NCI-H524 (cell line): ENCODE results near the gene PKIB.

Source experiments
- DNase-seq, 2 experiments: peaks; one replicate each; lab custom pipeline; 2025; lab: John Stamatoyannopoulos, UW

PKIB gene

GRCh38 chr6:122710908-122711635 is 100.9 kb downstream of the PKIB start:
- DNase-seq: no peak

- DNase-seq: no peak
These were observed 101.9 kb downstream of the PKIB start for GRCh38 chr6:122712093-122712447.

DNA sequence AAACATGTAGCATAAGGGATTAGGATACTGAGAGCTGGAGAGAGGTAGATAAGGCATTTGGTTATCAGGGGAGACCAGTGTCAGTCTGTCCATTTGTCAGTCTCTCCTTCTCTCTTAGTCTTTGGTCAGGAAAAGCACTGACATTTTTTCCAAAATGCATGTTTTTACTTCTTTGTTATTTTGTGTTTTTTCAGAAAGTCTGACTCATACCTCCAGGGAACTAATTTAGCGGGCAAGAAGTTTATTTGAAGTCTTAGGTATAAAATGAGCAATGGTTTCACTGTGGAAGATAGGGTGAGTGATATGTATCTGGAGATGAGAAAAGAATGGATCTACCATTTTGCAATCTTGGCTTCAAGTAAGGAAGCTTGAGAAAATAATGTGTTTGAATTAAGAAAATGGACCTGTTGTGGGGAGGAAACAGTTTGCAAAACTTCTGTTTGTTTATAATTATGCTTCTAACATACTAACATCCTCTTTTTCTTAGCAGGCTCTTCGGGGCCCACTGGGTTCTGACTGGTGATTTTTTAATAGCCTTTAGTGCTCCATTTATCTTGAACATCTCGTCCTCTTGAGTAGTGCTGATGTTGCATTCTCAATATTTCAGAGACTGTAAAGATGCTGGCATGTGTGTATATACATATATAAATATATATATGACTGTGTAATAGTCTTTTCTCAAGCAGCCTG is 102.4 kb downstream of the PKIB start:
- no peak for DNase-seq

DNA sequence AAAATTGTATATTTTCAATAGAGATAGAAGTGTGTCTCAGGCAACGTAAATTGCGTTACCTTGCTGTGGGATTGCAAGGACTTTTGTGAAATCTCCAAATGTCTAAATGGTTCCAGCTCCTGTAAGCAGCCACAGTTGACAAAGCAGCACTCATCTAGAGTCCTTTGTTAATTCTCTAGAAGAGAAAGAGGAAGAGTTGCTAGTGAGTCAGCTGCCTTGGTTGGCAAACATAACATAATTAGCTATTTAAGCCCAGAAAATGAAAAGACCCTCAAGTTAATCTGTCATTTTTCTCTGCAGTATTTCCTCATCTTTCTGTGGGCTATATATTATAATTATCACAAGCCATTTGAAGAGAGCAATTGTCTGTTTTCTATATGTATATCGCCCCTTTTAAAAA is 102.9 kb downstream of the PKIB start:
- no peak for DNase-seq

- DNase-seq: no peak
These were observed 103.9 kb downstream of the PKIB start for GRCh38 chr6:122714059-122714458.

DNA sequence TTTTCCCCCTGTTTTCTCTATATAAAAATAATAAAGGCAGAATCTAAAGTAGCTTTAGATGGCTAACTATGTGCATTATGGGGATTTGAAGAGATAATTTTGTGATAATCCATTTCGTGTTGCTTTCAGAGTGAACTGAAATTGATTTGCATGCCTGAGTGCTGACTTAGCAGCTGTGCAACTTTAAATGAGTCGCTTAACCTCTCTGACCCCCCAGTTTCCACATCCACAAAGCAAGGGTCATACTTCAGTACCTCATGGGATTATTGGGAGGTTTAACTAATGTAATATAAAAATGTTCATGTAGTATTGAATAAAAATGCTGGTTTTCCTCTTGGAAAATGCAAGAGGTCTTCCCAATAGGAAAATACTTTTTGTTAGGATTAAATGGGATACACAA is 105.5 kb downstream of the PKIB start:
- DNase-seq: no peak

GRCh38 chr6:122717350-122717749 is 107.1 kb downstream of the PKIB start:
- DNase-seq: peak; percentile 62 to 84

GRCh38 chr6:122718616-122719015 is 108.4 kb downstream of the PKIB start:
- no peak for DNase-seq

DNA sequence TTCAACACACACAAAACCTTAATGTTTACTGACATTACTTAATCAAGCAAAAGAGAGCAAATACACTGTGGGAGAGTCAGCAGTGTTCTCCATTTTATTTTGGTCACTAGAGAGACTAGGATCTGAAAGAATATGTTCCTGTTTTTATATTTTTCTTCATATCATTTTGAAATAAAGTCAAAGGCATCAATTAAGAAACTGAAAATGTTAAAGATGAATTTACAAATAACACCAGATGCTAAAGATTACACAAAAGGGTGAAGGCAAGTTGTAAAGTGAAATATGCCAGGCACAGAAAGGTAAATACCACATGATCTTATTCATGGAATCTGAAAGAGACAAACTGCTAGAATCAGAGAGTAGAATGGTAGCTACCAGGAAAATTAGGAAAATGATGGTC is 109.0 kb downstream of the PKIB start:
- DNase-seq: no peak

DNA sequence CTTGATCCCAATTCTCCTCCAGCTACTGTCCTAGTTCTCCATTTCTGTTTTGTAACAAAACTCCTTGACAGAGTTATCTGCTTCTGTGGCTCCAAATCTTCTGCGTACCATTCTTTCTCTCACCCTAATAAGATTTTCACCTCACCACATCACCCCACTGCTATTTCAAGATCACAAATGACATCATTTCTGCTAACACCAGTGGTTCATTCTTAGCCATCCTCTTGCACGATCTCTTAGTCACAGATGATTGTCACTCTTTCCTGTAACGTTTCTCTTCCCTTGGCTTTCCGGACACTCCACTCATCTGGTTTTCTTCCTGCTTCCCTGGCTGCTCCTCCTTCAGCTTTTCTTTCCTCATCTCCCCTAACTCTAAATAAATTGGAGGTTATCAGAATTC is 112.5 kb downstream of the PKIB start:
- no peak for DNase-seq

- DNase-seq: peak; percentile 16 to 63
These were observed 116.4 kb downstream of the PKIB start for GRCh38 chr6:122726649-122727048.

GRCh38 chr6:122727244-122727643 is 117.0 kb downstream of the PKIB start:
- no peak for DNase-seq

GRCh38 chr6:122730334-122730733 is 120.1 kb downstream of the PKIB start:
- no peak for DNase-seq

DNA sequence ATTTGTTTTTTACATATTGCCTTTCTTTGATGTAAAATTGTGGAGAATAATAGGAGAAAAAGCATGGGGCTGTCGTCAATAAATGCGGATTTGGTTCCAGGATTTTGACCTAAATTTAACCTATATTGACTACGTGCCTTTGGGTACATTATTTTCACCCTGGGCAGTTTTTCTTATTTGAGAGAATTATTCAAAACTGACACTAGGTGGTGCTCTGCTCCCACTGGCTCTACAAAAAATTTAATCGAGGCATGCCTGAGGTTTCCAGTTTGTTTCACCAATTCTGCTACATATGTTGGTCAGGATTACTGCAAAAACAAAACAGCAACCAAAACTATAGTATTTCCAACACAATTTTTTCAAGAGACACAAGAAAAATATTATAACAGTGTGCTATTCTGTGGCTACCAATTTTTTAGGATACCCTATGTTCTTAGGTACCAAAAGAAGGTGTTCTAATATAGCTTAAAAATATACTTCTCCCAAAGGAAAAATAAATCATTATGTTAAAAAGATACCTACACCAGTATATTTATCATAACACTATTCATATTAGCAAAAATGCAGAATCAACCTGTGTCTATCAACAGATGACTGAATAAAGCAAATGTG is 120.7 kb downstream of the PKIB start:
- peak in 1 of 2 experiments; percentile 63 for DNase-seq

DNA sequence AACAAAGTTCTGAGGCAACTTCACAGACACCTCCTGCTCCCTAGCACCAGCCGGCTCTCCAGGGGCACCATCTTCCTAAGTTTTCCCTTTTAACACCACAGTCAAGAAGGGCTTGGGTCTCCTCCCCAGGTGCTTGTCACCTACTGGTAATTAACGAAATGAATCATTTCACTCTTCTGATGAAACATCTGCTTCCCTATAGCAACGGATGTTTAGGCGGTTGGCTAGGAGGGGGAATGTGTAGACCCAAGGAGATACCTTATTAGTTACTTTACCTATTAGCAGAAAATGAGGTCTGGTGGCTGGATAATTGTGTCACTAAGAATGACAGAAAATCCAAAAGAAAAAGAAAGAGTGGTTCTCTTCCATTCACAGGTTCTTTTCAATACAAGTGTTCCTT is 123.1 kb downstream of the PKIB start:
- peak; percentile 31 to 80 for DNase-seq

GRCh38 chr6:122734529-122735395 is 124.6 kb downstream of the PKIB start:
- no peak for DNase-seq

DNA sequence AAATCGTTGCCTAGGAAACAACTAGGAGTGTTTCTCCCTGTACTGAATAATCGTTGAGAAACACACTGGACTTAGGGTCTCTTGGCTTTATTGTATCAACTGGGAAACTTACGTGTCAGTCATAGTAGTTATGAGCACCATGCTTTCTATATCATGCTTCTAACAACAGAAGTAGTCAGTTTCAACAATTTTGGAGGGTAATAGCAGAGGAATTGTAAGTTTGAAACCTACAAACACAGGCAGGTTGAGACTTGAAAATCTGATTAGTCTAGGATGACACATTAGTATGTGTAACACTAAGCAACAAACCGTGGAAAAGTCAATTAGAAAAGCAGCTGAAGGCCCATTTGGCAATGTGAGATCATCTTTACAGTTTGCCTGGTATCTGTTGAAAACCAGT is 125.4 kb downstream of the PKIB start:
- DNase-seq: peak; percentile 41 to 86

GRCh38 chr6:122736163-122736562 is 126.0 kb downstream of the PKIB start:
- peak; percentile 32 to 84 for DNase-seq

DNA sequence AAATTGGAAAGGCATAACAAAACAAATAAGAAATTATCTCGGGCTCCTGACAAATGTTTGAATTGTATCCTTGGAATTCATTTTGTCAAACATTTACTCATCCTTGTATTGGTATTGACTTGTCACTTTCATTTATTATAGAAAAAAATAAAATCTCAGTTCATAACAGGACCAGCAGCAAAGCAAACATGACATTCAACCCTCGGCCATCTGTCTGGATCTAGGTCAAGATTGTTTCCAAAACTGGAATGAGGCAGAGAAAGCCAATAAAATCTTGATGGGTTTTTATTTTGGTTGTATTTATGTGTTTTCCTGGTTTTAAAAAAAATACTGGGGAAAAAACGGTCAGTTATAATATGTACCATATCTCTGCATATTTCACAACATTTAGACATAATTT is 126.4 kb downstream of the PKIB start:
- peak; percentile 14 to 56 for DNase-seq

DNA sequence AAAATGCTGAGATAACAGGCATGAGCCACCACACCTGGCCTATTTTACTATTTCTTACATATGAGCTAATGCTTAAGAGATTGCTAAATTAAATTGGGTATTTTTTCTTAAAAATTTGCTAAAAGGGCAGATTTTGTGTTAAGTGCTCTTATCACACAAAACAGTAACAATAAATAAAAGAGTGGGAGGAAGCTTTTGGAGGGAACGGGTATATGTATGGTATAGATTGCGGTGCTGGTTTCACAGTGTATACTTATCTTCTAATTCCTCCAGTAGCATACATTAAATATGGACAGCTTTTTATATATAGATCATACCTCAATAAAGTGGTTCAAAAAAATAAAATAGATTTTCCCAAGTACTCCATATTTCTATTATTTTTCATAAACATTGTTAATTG is 129.9 kb downstream of the PKIB start:
- DNase-seq: no peak

DNA sequence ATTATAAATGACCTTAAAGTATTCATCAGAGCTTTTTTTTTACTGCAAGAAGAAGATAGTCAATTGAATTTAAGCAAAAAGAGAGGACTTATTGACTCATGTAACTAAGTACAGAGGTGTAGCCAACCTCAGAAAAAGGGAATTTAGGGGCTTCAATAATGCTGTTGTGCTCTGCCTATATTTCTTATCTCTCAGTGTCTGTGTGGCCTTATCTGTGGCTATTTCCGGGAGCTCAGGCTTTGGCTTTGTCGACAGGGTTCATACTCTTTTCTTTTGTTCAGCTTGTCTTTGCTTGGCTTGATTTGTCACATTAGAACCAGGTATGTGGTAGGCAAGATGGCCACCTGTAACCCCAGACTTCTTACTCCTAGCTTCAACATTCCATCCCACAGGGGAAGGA is 130.7 kb downstream of the PKIB start:
- DNase-seq: no peak

DNA sequence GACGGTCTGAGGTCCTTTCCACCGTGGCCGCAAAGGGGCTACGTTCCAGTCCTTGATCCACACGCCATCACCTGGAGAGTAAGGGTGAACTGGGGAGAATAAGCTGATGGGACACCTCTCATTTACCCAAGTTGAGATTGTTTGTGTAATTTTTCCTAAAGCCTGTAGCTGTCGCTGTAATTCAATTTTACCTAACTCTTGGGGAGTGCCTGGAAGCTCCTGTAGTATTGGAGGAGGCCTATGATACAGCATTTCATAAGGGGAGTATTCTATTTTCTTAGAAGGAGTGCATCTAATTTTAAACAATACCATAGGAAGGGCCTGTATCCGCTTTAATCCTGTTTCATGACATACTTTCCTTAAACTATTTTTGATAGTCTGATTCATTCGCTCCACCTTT is 134.0 kb downstream of the PKIB start:
- peak in 1 of 2 experiments; percentile 13 for DNase-seq
